T-helper 2 cell treated with Interferon-gamma antibody and Interleukin-4, amounts not matched to agents 100 ng/mL and 5 ng/mL, for 36 hours (primary cell): ENCODE measurements around the gene CCIN. TPM values are rescaled to one million over a fixed set of nuclear protein-coding genes. Genes with fewer than 3 reads are reported as not detected.

Experiments used
- intact Hi-C: fragments of 100-400 bp; cut with micrococcal nuclease; formaldehyde crosslinking; loops from one replicate; pipeline ENCODE4 v1.15.1; 2023
- total RNA-seq: library from RNA; stranded (reverse); gene quantifications from 2 replicates; pipeline ENCODE4 v1.2.3, GENCODE V29; 2022

The CCIN gene
- total RNA-seq, 1 donor from 2014 or later, result 0.34 TPM

GRCh38 chr9:36140086-36141084 is 28.8 kb upstream of the CCIN start:
- intact Hi-C loops, result loop anchor here (1.0 kb wide), 1 partner anchor 11 kb away; no protein-coding TSS in a partner anchor

GRCh38 chr9:36141288-36141687 is 27.9 kb upstream of the CCIN start:
- intact Hi-C loops, result no loop called here

GRCh38 chr9:36141761-36142160 is 27.4 kb upstream of the CCIN start:
- intact Hi-C loops, result no loop called here

- intact Hi-C loops, result no loop called here
Measured at GRCh38 chr9:36142510-36143244, 26.5 kb upstream of the CCIN start.

- intact Hi-C loops, result no loop called here
Measured at GRCh38 chr9:36143245-36143641, 25.9 kb upstream of the CCIN start.

- intact Hi-C loops, result no loop called here
Measured at GRCh38 chr9:36144309-36145232, 24.6 kb upstream of the CCIN start.

- intact Hi-C loops, result no loop called here
Measured at GRCh38 chr9:36145970-36146369, 23.2 kb upstream of the CCIN start.

GRCh38 chr9:36146651-36147050 is 22.5 kb upstream of the CCIN start:
- intact Hi-C loops, result no loop called here

GRCh38 chr9:36147441-36148175 is 21.6 kb upstream of the CCIN start:
- intact Hi-C loops, result no loop called here

GRCh38 chr9:36148311-36149051 is 20.7 kb upstream of the CCIN start:
- intact Hi-C loops, result no loop called here

- intact Hi-C loops, result no loop called here
Measured at GRCh38 chr9:36149197-36149596, 20.0 kb upstream of the CCIN start.

GRCh38 chr9:36150574-36151315 is 18.4 kb upstream of the CCIN start:
- intact Hi-C loops, result loop anchor here (1.0 to 2.0 kb wide), 2 partner anchors 10 to 16 kb away; no protein-coding TSS in a partner anchor

- intact Hi-C loops, result loop anchor here (1.0 to 2.0 kb wide), 4 partner anchors 11 to 39 kb away; partner anchors contain the start of genes CLTA and GLIPR2
Measured at GRCh38 chr9:36151316-36152210, 17.6 kb upstream of the CCIN start.

GRCh38 chr9:36152741-36153438 is 16.3 kb upstream of the CCIN start:
- intact Hi-C loops, result loop anchor here (1.0 kb wide), 2 partner anchors 17 to 37 kb away; partner anchors contain the start of genes CLTA and GLIPR2

- intact Hi-C loops, result no loop called here
Measured at GRCh38 chr9:36153746-36154145, 15.4 kb upstream of the CCIN start.

- intact Hi-C loops, result no loop called here
Measured at GRCh38 chr9:36154331-36154952, 14.7 kb upstream of the CCIN start.

- intact Hi-C loops, result no loop called here
Measured at GRCh38 chr9:36156116-36156515, 13.1 kb upstream of the CCIN start.
